GM21447 (cell line): ENCODE results near the gene UMODL1.

Experiments used
- ATAC-seq: cut with Tn5 transposase; IDR thresholded peaks from one replicate; pipeline ENCODE4 v1.9.1; 2021; ENCODE audit not compliant: unreplicated experiment

The UMODL1 gene

GRCh38 chr21:42124826-42125570, 53.9 kb downstream of the UMODL1 start:
- no peak for ATAC-seq

DNA sequence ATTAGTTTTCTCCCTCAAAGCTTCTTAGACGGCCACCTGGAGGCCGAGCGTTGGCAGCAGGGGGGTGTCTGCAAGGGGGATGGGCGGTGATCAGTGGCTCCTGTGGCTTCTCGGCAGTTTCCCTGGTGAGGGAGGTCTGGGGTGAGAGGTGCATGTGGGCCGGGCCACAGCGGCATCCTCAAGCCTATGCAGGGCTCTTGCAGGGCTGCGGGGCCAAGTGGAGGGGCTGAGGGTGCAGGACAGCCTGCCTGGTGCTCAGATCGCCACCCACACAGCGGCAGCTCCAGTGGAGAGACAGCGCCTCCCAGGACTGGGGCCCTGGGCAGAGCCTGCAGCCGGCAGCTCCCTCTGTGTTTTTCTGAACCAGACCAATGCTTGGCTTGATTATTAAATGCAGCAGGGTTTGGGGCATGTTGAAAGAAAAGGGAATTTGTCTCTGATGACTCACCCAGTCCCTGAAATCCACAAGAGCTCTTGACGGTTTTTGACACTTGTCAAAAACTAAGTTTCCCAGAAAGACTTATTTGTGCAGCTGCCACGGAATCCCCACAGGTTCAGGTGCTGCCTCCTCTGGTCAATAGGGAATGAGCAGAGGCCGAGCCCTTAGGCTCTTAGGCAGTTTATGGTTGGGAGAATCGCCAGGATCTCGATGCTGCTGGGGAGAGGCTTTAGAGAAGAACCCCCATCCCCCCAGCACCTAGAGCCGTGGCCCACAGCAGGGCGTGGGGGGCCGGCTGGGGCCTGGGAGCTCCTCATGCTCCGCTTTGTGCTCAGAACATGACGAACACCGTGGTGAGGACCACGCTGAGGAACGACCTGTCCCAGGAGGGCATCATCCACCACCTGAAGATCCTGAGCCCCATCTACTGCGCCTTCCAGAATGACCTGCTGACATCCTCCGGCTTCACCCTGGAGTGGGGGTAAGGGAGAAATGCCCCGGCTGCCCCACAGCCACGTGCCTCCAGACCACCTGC, 54.7 kb downstream of the UMODL1 start:
- no peak for ATAC-seq

GRCh38 chr21:42127164-42128150, 56.3 kb downstream of the UMODL1 start:
- no peak for ATAC-seq

GRCh38 chr21:42129300-42130266, 58.5 kb downstream of the UMODL1 start:
- no peak for ATAC-seq

DNA sequence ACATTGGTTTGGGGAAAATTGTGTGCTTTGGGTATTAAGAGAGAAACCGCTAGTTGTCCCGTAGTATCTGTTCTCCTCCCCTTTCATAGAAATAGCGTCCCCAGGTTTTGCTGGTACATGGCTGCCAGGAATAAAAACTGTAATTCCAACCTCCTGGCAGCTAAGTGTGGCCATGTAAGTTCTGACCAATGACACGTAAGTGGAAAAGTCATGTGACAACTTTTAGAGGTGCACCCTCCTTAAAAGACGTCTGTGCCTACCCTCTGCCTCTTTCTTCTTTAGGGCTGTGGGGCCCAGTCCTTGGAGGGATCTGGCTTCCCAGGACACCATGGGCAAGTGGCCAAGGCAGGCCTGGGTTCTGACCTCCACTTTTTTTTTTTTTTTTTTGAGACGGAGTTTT, 59.3 kb downstream of the UMODL1 start:
- ATAC-seq = no peak

- no peak for ATAC-seq
Observed at GRCh38 chr21:42132183-42132582, 61.1 kb downstream of the UMODL1 start.

GRCh38 chr21:42133131-42133530, 62.0 kb downstream of the UMODL1 start:
- no peak for ATAC-seq

DNA sequence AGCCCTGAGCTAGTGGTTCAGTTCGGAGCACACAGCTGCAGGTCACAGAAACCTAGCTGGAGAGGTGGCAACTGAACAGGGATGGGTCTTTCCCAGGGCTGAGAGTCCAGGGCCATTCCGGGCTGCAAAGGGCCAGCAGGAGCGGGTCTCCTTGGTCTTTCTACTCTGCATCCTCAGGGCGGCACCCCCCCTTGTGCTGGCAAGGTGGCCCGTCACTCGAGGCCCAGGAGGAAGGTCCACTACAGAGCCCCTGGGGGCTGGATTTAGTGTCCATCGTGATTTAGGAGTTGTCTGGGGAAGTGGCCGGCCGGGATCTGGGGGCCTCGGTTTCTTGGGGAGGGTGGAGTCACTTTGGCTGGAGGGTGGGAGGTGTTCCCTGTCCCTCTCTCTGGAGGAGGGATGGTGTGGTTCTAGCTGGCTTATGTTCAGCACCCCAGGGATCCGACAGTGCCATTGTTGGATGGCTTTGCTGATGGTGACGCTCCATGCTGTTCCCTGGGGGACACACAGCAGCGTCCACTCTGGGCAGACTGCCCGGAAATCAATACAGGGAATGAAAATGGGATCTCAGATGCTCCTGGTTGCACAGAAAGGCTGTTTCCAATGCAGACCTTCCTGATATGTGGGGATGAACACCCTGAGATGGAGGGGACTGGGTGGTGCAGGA, 64.4 kb downstream of the UMODL1 start:
- no peak for ATAC-seq

- no peak for ATAC-seq
Observed at GRCh38 chr21:42137191-42137904, 66.2 kb downstream of the UMODL1 start.

DNA sequence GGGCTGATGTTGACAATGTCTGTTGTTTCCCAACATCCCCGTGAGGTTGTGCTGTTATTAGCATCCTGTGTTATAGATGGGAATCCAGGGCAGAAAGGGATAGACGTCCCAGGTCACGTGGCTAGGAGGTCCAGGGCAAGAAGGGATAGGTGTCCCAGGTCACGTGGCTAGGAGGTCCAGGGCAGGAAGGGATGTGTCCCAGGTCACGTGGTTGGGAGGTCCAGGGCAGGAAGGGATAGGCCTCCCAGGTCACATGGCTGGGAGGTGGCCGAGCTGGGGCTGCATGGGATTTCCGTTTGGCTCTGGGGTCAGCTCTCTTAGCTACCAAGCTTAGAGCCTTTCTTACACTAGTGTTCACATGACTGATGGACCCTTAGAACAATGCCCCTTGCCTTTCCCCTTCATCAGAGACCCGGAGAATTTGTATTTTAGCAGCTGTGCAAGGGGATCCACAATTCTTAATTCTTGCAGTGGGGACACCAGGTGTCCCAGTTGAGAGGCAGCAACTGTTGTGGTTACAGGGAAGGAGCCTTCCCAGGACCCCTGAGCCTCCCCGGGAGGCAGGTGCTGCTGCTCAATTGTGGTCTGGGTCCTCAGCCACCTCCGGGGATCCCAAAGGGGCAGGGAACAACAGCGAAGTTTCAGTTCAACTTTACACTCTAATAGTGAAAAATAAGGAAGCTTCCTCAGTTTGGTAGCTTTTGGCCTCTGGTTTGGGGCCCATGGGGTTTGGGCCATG, 69.2 kb downstream of the UMODL1 start:
- no peak for ATAC-seq

GRCh38 chr21:42141643-42142042, 70.5 kb downstream of the UMODL1 start:
- no peak for ATAC-seq

- ATAC-seq = no peak
Observed at GRCh38 chr21:42142141-42142540, 71.0 kb downstream of the UMODL1 start.

DNA sequence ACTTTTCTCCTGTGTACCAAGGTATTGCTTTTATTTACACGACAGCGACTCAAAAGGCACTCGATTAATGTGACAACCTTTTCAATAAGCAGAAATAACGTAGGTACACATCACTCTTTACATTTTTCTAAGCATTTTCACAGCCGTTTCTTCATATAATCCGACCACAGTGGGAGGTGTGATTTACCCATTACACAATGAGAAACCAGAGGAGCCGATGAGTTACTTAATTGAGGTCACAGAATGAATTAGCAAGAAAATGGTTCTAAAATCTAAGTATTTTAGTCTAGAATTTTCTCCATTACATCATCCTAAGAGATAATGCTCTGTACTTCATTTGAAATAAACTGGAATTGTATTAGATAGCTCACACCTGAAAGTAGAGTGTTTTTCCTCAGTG, 71.5 kb downstream of the UMODL1 start:
- no peak for ATAC-seq

GRCh38 chr21:42143111-42143510, 72.0 kb downstream of the UMODL1 start:
- no peak for ATAC-seq

- ATAC-seq = no peak
Observed at GRCh38 chr21:42144221-42144620, 73.1 kb downstream of the UMODL1 start.

DNA sequence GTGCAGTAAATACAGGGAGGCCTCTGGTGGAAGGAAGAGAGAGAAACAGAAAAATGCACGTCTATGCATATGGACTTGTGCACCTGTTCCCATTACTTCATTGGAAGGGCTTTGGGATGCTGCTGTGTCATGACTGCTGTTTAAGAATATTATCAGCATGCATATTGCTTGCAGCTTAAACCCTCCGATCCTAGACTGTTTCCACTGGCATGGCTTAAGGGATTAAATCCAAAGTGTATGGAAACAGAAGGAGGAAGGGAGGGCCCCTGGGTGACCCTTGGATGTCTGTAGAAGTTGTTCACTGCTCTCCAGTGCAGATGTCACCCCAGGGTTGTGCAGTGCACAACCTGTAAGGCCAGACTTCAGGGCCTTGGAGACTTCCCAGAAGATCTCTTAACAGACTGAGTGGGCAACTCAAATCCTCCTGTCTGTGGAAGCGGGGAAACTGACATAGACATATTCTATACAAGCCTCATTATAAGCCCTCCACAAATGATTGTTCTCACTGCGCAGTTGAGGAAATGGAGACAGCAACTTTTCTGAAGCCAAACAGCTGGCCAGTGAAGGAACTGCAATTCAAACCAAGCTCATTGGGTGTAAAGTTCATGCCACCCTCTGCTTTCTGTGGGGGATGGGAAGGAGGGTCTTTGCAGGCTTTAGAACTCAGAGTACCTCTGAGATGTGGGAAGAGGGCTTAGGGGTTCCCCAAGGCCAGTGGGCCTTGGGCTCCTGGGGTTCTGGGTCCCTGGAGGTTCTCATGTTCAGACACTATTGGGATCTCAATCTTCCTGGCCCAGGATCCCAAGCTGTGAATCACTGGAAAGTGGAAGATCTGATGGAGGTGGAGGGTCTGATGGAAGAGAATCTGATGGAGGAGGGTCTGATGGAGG, 73.8 kb downstream of the UMODL1 start:
- no peak for ATAC-seq
